SK-N-SH (cell line): ENCODE measurements around the gene C20orf144. TPM values are rescaled to one million over a fixed set of nuclear protein-coding genes. Genes with fewer than 3 reads are reported as not detected.
A peak's percentile ranks its signal among the peaks of the same experiment; 100 is the strongest.

Source experiments
- CTCF ChIA-PET: fragments of 300-600, 350-600 bp; formaldehyde crosslinking; extraction: SDS; loops from one replicate; lab custom pipeline; 2021; lab: Yijun Ruan, JAX
- POLR2A ChIA-PET: fragments of 350-600 bp; sonication (Branson Sonifier 250); formaldehyde crosslinking; extraction: SDS; loops from one replicate; lab custom pipeline; 2020; ENCODE audit warnings: antibody characterized with exemption, inconsistent platforms; lab: Yijun Ruan, JAX
- DNase-seq: peaks from one replicate; pipeline ENCODE4 v3.0.0; 2012
- H2AFZ ChIP-seq: fragments of 200-600 bp; sonication (generic); 2 replicates; pipeline ENCODE4 v1.8.1; 2016; ENCODE audit warnings: antibody characterized with exemption, mild to moderate bottlenecking, low read depth
- H3F3A ChIP-seq: fragments of 200-600 bp; sonication (generic); replicated peaks from 2 replicates; pipeline ENCODE3; 2016; ENCODE audit warnings: antibody characterized with exemption, mild to moderate bottlenecking; ENCODE audit not compliant: insufficient read depth
- H3K27ac ChIP-seq, 2 experiments: fragments of 200-500 bp in 1 of 2; fragments of 200-600 bp in 1 of 2; sonication (Bioruptor generic) in 1 of 2; sonication (generic), shearing (Covaris generic) in 1 of 2; 2 replicates each; pipeline versions ENCODE4 v1.5.1 to v1.6.1; 2014 to 2016; ENCODE audit warnings: low read depth in 2 of 2, inconsistent platforms in 1 of 2, low read length in 1 of 2, mild to moderate bottlenecking in 1 of 2, mixed read lengths in 1 of 2
- H3K27me3 ChIP-seq: fragments of 200-600 bp; sonication (generic), shearing (Covaris generic); 2 replicates; pipeline ENCODE4 v1.6.1; 2016; ENCODE audit warnings: mixed run types; ENCODE audit not compliant: insufficient read depth
- H3K36me3 ChIP-seq, 2 experiments: fragments of 200-500 bp in 1 of 2; fragments of 200-600 bp in 1 of 2; sonication (Bioruptor generic) in 1 of 2; sonication (generic) in 1 of 2; replicated peaks in 1 of 2; 2 replicates each; pipeline versions ENCODE3 to v1.5.1; 2014 to 2016; ENCODE audit warnings: low read length in 1 of 2, mild to moderate bottlenecking in 1 of 2; ENCODE audit not compliant: insufficient read depth in 2 of 2, control insufficient read depth in 1 of 2
- H3K4me1 ChIP-seq, 2 experiments: fragments of 200-500 bp in 1 of 2; fragments of 200-600 bp in 1 of 2; sonication (Bioruptor generic) in 1 of 2; sonication (generic), shearing (Covaris generic) in 1 of 2; 2 replicates each; pipeline versions ENCODE4 v1.5.1 to v1.6.1; 2014 to 2016; ENCODE audit warnings: low read depth in 1 of 2, low read length in 1 of 2, mixed run types in 1 of 2; ENCODE audit not compliant: insufficient read depth in 2 of 2, control insufficient read depth in 1 of 2
- H3K4me2 ChIP-seq: fragments of 200-600 bp; sonication (generic), shearing (Covaris generic); 2 replicates; pipeline ENCODE4 v1.6.1; 2017; ENCODE audit warnings: mixed run types
- H3K4me3 ChIP-seq, 2 experiments: fragments of 200-500 bp in 1 of 2; fragments of 200-600 bp in 1 of 2; sonication (Bioruptor generic) in 1 of 2; sonication (generic), shearing (Covaris generic) in 1 of 2; 2 replicates each; pipeline versions ENCODE4 v1.5.1 to v1.8.1; 2014 to 2016; ENCODE audit warnings: low read depth in 2 of 2, inconsistent platforms in 1 of 2, low read length in 1 of 2, mild to moderate bottlenecking in 1 of 2, mixed read lengths in 1 of 2, moderate library complexity in 1 of 2
- H3K79me2 ChIP-seq: fragments of 200-600 bp; sonication (generic); 2 replicates; pipeline ENCODE4 v1.8.1; 2017; ENCODE audit warnings: mild to moderate bottlenecking; ENCODE audit not compliant: insufficient read depth
- H3K9ac ChIP-seq: fragments of 200-600 bp; sonication (generic); 2 replicates; pipeline ENCODE4 v1.6.1; 2017; ENCODE audit warnings: mixed run types
- H3K9me2 ChIP-seq: fragments of 200-600 bp; sonication (generic); 2 replicates; pipeline ENCODE4 v1.6.1; 2017; ENCODE audit warnings: mixed run types
- H3K9me3 ChIP-seq: fragments of 200-600 bp; sonication (generic); 2 replicates; pipeline ENCODE4 v1.6.1; 2017; ENCODE audit warnings: mixed run types, mild to moderate bottlenecking, moderate library complexity
- H4K20me1 ChIP-seq: fragments of 200-600 bp; sonication (generic); 2 replicates; pipeline ENCODE4 v1.6.1; 2017; ENCODE audit warnings: mild to moderate bottlenecking, mixed run types; ENCODE audit not compliant: insufficient read depth
- EP300 ChIP-seq, 2 experiments: IDR thresholded peaks; 2 replicates each; pipeline versions ENCODE4 v1.4.0 to v1.6.1; 2012; ENCODE audit warnings: borderline replicate concordance in 1 of 2, low read depth in 1 of 2, low read length in 1 of 2
- FOXJ3 ChIP-seq: sonication (generic); formaldehyde crosslinking; IDR thresholded peaks from 2 replicates; pipeline ENCODE4 v1.5.1; 2020; ENCODE audit warnings: mild to moderate bottlenecking, missing genetic modification reagents
- GATA2 ChIP-seq: sonication (generic); formaldehyde crosslinking; IDR thresholded peaks from 2 replicates; pipeline ENCODE4 v1.5.0; 2020; ENCODE audit warnings: mild to moderate bottlenecking, missing genetic modification reagents
- MAX ChIP-seq: IDR thresholded peaks from 2 replicates; pipeline ENCODE4 v1.4.0; 2012; ENCODE audit warnings: low read depth
- POLR2AphosphoS5 ChIP-seq: IDR thresholded peaks from 2 replicates; pipeline ENCODE4 v1.6.1; 2012; ENCODE audit warnings: low read depth, low read length
- RAD21 ChIP-seq: IDR thresholded peaks from 2 replicates; pipeline ENCODE4 v1.6.1; 2012; ENCODE audit warnings: mild to moderate bottlenecking, low read length
- RCOR1 ChIP-seq: fragments of 150-350 bp; IDR thresholded peaks from 2 replicates; pipeline ENCODE4 v1.6.1; 2017; ENCODE audit warnings: antibody characterized with exemption, low read length
- REST ChIP-seq: IDR thresholded peaks from 2 replicates; pipeline ENCODE4 v1.6.1; 2012; ENCODE audit warnings: mild to moderate bottlenecking, low read depth, low read length, moderate library complexity
- RFX5 ChIP-seq: IDR thresholded peaks from 2 replicates; pipeline ENCODE4 v1.6.1; 2012; ENCODE audit warnings: mild to moderate bottlenecking, improper control_type of control experiment, low read length
- TCF12 ChIP-seq: IDR thresholded peaks from 2 replicates; pipeline ENCODE4 v1.4.0; 2012
- TEAD4 ChIP-seq: IDR thresholded peaks from 2 replicates; pipeline ENCODE4 v1.4.0; 2012; ENCODE audit warnings: mild to moderate bottlenecking, borderline replicate concordance; ENCODE audit not compliant: insufficient read depth
- ZBTB33 ChIP-seq: IDR thresholded peaks from 2 replicates; pipeline ENCODE4 v1.4.0; 2012; ENCODE audit warnings: low read depth, borderline replicate concordance
- WGBS: methylation state at CpG from one replicate; pipeline ENCODE4 v1.1.6; 2017; ENCODE audit warnings: low lambda C conversion rate; 5-methylcytosine and 5-hydroxymethylcytosine counted together
- polyA plus RNA-seq, 3 experiments: library from polyadenylated mRNA; depleted of rRNA; stranded (reverse); fragments of >200 nt; gene quantifications; 2 replicates each; pipeline ENCODE4 v1.2.3, GENCODE V29; 2012

The C20orf144 gene
- polyA plus RNA-seq, 1 of the 3 experiments (the other 2 are of a cell fraction) = 0.12 TPM

- Histone ChIP-seq H3K9ac (no peak overlapping the region), H3K4me2 (peak overlapping the region; percentile 46; the same call in 1 of the 2 replicates), H3F3A (peaks cover 20% of the 10 kb centered on the region), H3K79me2 (no peaks in the 10 kb centered on the region), H2AFZ (no peak overlapping the region), H3K27ac (peak overlapping the region in 1 of 2 experiments; percentile 93; a peak in 2 of 4 replicates), H3K4me3 (no peak overlapping the region), H4K20me1 (peaks cover 32% of the 10 kb centered on the region), H3K27me3 (no peaks in the 10 kb centered on the region), H3K4me1 (peaks cover 13 to 51% of the 10 kb centered on the region in 2 experiments; a peak in 3 of 4 replicates), H3K9me3 (no peaks in the 10 kb centered on the region), H3K36me3 (peaks cover 3 to 16% of the 10 kb centered on the region in 2 experiments), H3K9me2 (no peaks in the 10 kb centered on the region)
- TF ChIP-seq FOXJ3 (CRISPR knock-in tag) = no peak
- no peak for DNase-seq
- CTCF ChIA-PET = interaction anchor here (0.9 to 9.2 kb wide), 7 partner anchors 18 to 203 kb away, joined by 3 to 114 read pairs (median 4); partner anchors contain the start of genes ACTL10 and C20orf144
- POLR2A ChIA-PET = interaction anchor here (1.7 kb wide), 1 partner anchor 19 kb away, joined by 4 read pairs; the partner anchor contains the start of gene ACTL10
- 87% methylated on average over 10 of the region's 11 CpGs for WGBS
These were observed 14.3 kb upstream of the C20orf144 start for GRCh38 chr20:33647603-33648395.

GRCh38 chr20:33648396-33649004 is 13.6 kb upstream of the C20orf144 start:
- no peaks in the 10 kb centered on the region for H3K79me2 ChIP-seq
- WGBS = 79% methylated on average over 11 of the region's 14 CpGs
- peak; percentile 19; the same call in 1 of the 2 replicates for TF ChIP-seq GATA2 (CRISPR knock-in tag)
- no peak for TF ChIP-seq RFX5
- peak in 1 of 2 experiments; percentile 58; a peak in 2 of 4 replicates for TF ChIP-seq EP300 (IDR thresholded peaks at IDR 0.05; ENCODE audit: borderline replicate concordance in 1 of 2, low read depth in 1 of 2, low read length in 1 of 2)
- no peak for TF ChIP-seq TCF12
- no peak for TF ChIP-seq TEAD4
- no peak for TF ChIP-seq ZBTB33
- TF ChIP-seq POLR2AphosphoS5 = no peak
- no peak for TF ChIP-seq RAD21
- no peak for TF ChIP-seq MAX
- TF ChIP-seq REST = no peak
- TF ChIP-seq RCOR1 = no peak
- 0 out of 2 replicates have a peak, but pooled peaks have one; percentile 40 for TF ChIP-seq FOXJ3 (CRISPR knock-in tag)
- no peaks in the 10 kb centered on the region for H3K27me3 ChIP-seq
- no peak overlapping the region for H3K4me2 ChIP-seq
- H3K4me3 ChIP-seq = no peak overlapping the region
- DNase-seq = peak; percentile 51
- H3K9me3 ChIP-seq = no peaks in the 10 kb centered on the region
- H3K9me2 ChIP-seq = no peaks in the 10 kb centered on the region
- no peak overlapping the region for H2AFZ ChIP-seq
- ChIA-PET CTCF (interaction anchor here (0.7 to 9.2 kb wide), 8 partner anchors 18 to 204 kb away, joined by 3 to 114 read pairs (median 6); partner anchors contain the start of genes ACTL10 and C20orf144), POLR2A (interaction anchor here (0.9 to 1.9 kb wide), 7 partner anchors 59 to 247 kb away, joined by 3 to 9 read pairs (median 5); partner anchors contain the start of genes CBFA2T2, CDK5RAP1 and SNTA1)
- H3K9ac ChIP-seq = no peak overlapping the region
- peaks cover 13 to 56% of the 10 kb centered on the region in 2 experiments; a peak in 3 of 4 replicates for H3K4me1 ChIP-seq
- peaks cover 3 to 16% of the 10 kb centered on the region in 2 experiments for H3K36me3 ChIP-seq
- H4K20me1 ChIP-seq = peaks cover 32% of the 10 kb centered on the region
- H3K27ac ChIP-seq = peak overlapping the region in 1 of 2 experiments; percentile 93; a peak in 2 of 4 replicates
- H3F3A ChIP-seq = peaks cover 26% of the 10 kb centered on the region
